DOHH2 (cell line): ENCODE results near the gene PAOX.

Experiments
- CTCF ChIP-seq: fragments of 200-600 bp; sonication (generic); IDR thresholded peaks from one replicate; pipeline ENCODE4 v1.5.1; 2014; ENCODE audit warnings: antibody characterized with exemption, mild to moderate bottlenecking, low read depth, low read length; ENCODE audit not compliant: poor library complexity, severe bottlenecking
- EZH2phosphoT487 ChIP-seq: fragments of 200-600 bp; sonication (generic); IDR thresholded peaks from 2 replicates; pipeline ENCODE4 v1.6.1; 2017; ENCODE audit warnings: borderline replicate concordance, mild to moderate bottlenecking, antibody characterized with exemption, low read length, moderate library complexity, mixed read lengths

DNA sequence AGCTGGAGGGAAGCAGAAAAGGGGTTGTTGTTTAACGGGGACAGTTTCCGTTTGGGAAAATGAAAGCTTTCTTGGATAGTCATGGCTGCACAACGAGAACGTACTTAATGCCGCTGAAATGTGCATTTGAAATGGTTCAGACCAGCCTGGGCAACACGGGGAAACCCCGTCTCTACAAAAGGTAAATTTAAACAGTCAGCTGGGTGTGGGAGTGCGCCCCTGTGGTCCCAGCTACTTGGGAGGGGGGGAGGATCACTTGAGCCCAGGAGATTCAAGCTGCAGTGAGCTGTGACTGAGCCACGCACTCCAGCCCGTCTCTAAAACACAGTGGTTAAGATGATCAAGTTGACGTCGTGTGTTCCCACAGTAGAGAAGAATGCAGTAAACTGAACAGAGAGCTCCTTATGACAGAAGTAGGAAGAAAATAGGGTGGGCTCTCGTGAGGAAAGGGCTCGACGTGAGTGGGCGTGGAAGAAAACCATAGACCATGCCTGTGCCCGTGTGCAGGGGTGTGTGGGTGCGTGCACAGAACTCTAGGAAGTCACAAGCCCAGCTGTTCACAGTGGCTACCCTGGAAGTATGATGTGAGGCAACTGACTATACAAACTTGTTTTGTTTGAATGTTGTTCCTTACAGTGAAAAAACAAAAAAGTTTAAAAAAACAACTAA lies 17.2 kb upstream of the PAOX start:
- TF ChIP-seq CTCF, result no peak
- no peak for TF ChIP-seq EZH2phosphoT487
